NT2/D1 (cell line): ENCODE results near the gene MEN1.

Experiments used
- DNase-seq: peaks from one replicate; pipeline ENCODE4 v3.0.0-alpha.2; 2011; ENCODE audit warnings: low read depth, low spot score
- H3K27me3 ChIP-seq: 2 replicates; pipeline ENCODE4 v1.6.0; 2011; ENCODE audit warnings: mild to moderate bottlenecking; ENCODE audit not compliant: insufficient read length, insufficient read depth
- H3K36me3 ChIP-seq: 2 replicates; pipeline ENCODE4 v1.6.1; 2011; ENCODE audit warnings: mild to moderate bottlenecking, low read length, mixed read lengths; ENCODE audit not compliant: insufficient read depth, insufficient read length
- H3K4me1 ChIP-seq: 2 replicates; pipeline ENCODE4 v1.5.1; 2011; ENCODE audit not compliant: insufficient read depth, insufficient read length
- H3K4me3 ChIP-seq: 2 replicates; pipeline ENCODE4 v1.5.1; 2011; ENCODE audit warnings: low read depth; ENCODE audit not compliant: insufficient read length
- H3K9ac ChIP-seq: 2 replicates; pipeline ENCODE4 v1.6.0; 2011; ENCODE audit warnings: low read depth; ENCODE audit not compliant: insufficient read length
- H3K9me3 ChIP-seq: 2 replicates; pipeline ENCODE4 v1.5.1; 2011; ENCODE audit warnings: mild to moderate bottlenecking, low read length; ENCODE audit not compliant: insufficient read depth
- SUZ12 ChIP-seq: IDR thresholded peaks from 2 replicates; pipeline ENCODE4 v1.6.1; 2011; ENCODE audit not compliant: insufficient read length, insufficient read depth; ENCODE audit errors: extremely low read depth
- YY1 ChIP-seq: IDR thresholded peaks from 2 replicates; pipeline ENCODE4 v1.6.1; 2011; ENCODE audit not compliant: insufficient read length, insufficient read depth
- ZNF274 ChIP-seq: IDR thresholded peaks from 2 replicates; pipeline ENCODE4 v1.6.1; 2011; ENCODE audit warnings: mild to moderate bottlenecking, low read depth, low read length

Gene MEN1

GRCh38 chr11:64796757-64797541 is 13.4 kb downstream of the MEN1 start:
- H3K4me1 ChIP-seq, result peaks cover 9% of the 10 kb centered on the region
- no peak overlapping the region for H3K9ac ChIP-seq
- H3K4me3 ChIP-seq, result no peak overlapping the region
- H3K36me3 ChIP-seq, result peaks cover 34% of the 10 kb centered on the region
- H3K9me3 ChIP-seq, result no peaks in the 10 kb centered on the region
- DNase-seq, result no peak
- no peaks in the 10 kb centered on the region for H3K27me3 ChIP-seq
- TF ChIP-seq ZNF274, result no peak
- TF ChIP-seq YY1, result no peak
- no peak for TF ChIP-seq SUZ12

GRCh38 chr11:64796047-64796756 is 14.1 kb downstream of the MEN1 start:
- H3K9me3 ChIP-seq, result no peaks in the 10 kb centered on the region
- no peak overlapping the region for H3K4me3 ChIP-seq
- peaks cover 34% of the 10 kb centered on the region for H3K36me3 ChIP-seq
- no peak for TF ChIP-seq YY1
- TF ChIP-seq SUZ12, result no peak
- TF ChIP-seq ZNF274, result no peak
- H3K27me3 ChIP-seq, result no peaks in the 10 kb centered on the region
- H3K9ac ChIP-seq, result no peak overlapping the region
- H3K4me1 ChIP-seq, result peaks cover 7% of the 10 kb centered on the region
- DNase-seq, result no peak

GRCh38 chr11:64794526-64794925 is 15.8 kb downstream of the MEN1 start:
- no peak overlapping the region for H3K4me3 ChIP-seq
- H3K36me3 ChIP-seq, result peaks cover 38% of the 10 kb centered on the region
- H3K9ac ChIP-seq, result no peak overlapping the region
- no peak for TF ChIP-seq YY1
- no peak for TF ChIP-seq SUZ12
- TF ChIP-seq ZNF274, result no peak
- H3K27me3 ChIP-seq, result no peaks in the 10 kb centered on the region
- DNase-seq, result no peak
- H3K9me3 ChIP-seq, result no peaks in the 10 kb centered on the region
- peaks cover 7% of the 10 kb centered on the region for H3K4me1 ChIP-seq

- no peak for DNase-seq
- no peak overlapping the region for H3K9ac ChIP-seq
- no peaks in the 10 kb centered on the region for H3K9me3 ChIP-seq
- TF ChIP-seq ZNF274, result no peak
- TF ChIP-seq SUZ12, result no peak
- TF ChIP-seq YY1, result no peak
- H3K27me3 ChIP-seq, result no peaks in the 10 kb centered on the region
- H3K4me3 ChIP-seq, result no peak overlapping the region
- peaks cover 5% of the 10 kb centered on the region for H3K4me1 ChIP-seq
- H3K36me3 ChIP-seq, result peaks cover 37% of the 10 kb centered on the region
Observed at GRCh38 chr11:64793271-64794160, 16.8 kb downstream of the MEN1 start.

GRCh38 chr11:64792482-64792881 is 17.9 kb downstream of the MEN1 start:
- Histone ChIP-seq H3K4me3 (no peak overlapping the region), H3K9ac (no peak overlapping the region), H3K36me3 (peaks cover 42% of the 10 kb centered on the region), H3K27me3 (no peaks in the 10 kb centered on the region), H3K4me1 (peaks cover 10% of the 10 kb centered on the region), H3K9me3 (no peaks in the 10 kb centered on the region)
- DNase-seq, result no peak
- no peak for TF ChIP-seq SUZ12

- H3K4me1 ChIP-seq, result peaks cover 7% of the 10 kb centered on the region
- no peak overlapping the region for H3K9ac ChIP-seq
- TF ChIP-seq ZNF274, result no peak
- TF ChIP-seq YY1, result no peak
- no peak for TF ChIP-seq SUZ12
- H3K4me3 ChIP-seq, result no peak overlapping the region
- DNase-seq, result no peak
- no peaks in the 10 kb centered on the region for H3K9me3 ChIP-seq
- H3K27me3 ChIP-seq, result no peaks in the 10 kb centered on the region
- H3K36me3 ChIP-seq, result peaks cover 38% of the 10 kb centered on the region
Observed at GRCh38 chr11:64791781-64792291, 18.5 kb downstream of the MEN1 start.
